GM12801 (cell line): ENCODE results near the gene PJA2.

Experiments used
- TF ChIP-seq, protein P1 (sequence below): IDR thresholded peaks from one replicate; pipeline ENCODE4 v1.5.1; 2011; ENCODE audit warnings: control low read depth; ENCODE audit not compliant: insufficient read length; ENCODE audit errors: extremely low read depth

PJA2 gene

DNA sequence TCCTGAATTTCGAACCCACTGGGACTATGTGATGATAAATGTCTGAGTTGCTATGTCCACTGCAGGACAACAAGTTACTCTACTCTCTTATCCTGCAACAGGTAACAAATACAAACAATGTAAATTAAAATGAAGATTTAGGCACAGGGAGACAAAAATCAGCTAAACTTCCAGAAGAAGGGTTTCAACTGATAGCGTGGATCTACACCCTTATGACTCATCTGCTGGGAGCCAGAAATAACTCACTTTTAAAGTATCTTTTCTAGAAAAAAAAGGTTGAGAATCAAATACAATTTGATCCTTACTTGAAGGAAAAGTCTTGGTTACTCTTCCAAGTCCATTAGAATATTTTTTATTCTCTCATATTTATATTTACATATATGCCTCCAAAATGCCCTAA is 21.4 kb downstream of the PJA2 start:
- TF ChIP-seq, protein P1, sequence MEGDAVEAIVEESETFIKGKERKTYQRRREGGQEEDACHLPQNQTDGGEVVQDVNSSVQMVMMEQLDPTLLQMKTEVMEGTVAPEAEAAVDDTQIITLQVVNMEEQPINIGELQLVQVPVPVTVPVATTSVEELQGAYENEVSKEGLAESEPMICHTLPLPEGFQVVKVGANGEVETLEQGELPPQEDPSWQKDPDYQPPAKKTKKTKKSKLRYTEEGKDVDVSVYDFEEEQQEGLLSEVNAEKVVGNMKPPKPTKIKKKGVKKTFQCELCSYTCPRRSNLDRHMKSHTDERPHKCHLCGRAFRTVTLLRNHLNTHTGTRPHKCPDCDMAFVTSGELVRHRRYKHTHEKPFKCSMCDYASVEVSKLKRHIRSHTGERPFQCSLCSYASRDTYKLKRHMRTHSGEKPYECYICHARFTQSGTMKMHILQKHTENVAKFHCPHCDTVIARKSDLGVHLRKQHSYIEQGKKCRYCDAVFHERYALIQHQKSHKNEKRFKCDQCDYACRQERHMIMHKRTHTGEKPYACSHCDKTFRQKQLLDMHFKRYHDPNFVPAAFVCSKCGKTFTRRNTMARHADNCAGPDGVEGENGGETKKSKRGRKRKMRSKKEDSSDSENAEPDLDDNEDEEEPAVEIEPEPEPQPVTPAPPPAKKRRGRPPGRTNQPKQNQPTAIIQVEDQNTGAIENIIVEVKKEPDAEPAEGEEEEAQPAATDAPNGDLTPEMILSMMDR = no peak

DNA sequence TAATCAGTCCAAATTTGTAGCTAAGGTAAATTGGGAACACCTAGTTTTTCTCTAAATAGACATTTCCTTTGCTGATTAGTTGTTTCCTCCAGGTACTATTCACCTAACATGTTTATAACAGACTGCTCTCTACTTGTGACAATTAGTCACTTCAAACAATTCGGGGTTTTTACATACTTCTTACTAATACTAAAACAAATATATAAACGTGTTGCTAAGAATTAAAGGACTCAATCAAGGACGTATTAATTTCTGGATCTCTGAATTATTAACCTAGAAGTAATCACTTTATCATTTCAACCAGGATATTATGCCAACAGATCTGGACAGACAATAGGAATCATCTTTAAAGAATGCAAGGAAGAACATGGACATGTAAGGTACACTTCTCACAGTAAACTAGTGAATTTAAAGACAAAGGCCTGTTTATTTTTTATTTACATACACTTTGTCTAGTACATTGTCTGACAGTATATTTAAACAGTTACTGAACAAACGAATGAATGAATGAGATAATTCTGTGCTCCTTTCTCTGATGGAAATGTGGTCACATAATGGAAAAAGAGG is 22.3 kb downstream of the PJA2 start:
- TF ChIP-seq, protein P1 = no peak

GRCh38 chr5:109378095-109378494 is 31.7 kb downstream of the PJA2 start:
- TF ChIP-seq, protein P1 = no peak

DNA sequence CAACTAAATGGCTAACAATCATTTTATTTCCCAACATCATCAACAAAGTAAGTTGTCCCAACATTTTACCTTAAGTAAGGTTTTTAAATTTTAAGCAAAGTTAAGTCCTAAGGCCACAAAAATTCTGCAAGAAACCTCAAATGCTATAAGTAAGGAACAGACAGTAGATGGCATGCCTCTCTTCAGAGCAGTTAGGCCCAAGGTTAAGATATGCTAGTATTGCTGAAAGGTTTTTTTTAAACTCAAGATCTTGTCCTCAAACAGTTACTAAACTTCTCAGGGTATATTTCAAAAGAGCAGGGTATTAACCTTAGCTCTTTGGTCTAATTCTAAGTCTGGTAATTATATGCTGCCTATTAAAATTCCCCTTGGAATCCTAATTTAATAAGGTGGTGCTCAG is 35.1 kb downstream of the PJA2 start:
- TF ChIP-seq, protein P1 = no peak

DNA sequence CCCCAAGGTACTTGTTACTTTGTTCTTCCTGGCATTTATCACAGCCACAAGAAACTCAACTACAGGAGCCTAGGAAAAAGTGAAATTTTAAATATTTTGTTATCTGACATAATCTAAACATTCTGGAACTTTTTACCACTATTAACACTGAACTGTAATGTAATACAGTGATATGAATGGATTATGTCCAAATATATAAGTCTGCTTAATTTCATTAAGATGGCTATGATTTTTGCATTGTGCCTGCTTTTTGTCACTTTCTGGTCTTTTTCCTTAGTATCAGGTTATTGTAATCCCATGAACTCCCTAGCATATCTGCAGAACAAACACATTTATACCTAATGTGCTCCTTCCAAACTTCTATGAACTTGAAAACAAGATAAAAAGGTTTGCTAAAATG is 35.8 kb downstream of the PJA2 start:
- TF ChIP-seq, protein P1 = no peak

GRCh38 chr5:109370343-109370742 is 39.4 kb downstream of the PJA2 start:
- TF ChIP-seq, protein P1 = no peak

GRCh38 chr5:109365653-109366052 is 44.1 kb downstream of the PJA2 start:
- TF ChIP-seq, protein P1 = no peak
